ENCODE measurements around the gene DNM3. TPM values are rescaled to one million over a fixed set of nuclear protein-coding genes. Genes with fewer than 3 reads are reported as not detected.

The DNM3 gene
- total RNA-seq, 1 experiment from 2014 or later: 0.71 TPM

DNA sequence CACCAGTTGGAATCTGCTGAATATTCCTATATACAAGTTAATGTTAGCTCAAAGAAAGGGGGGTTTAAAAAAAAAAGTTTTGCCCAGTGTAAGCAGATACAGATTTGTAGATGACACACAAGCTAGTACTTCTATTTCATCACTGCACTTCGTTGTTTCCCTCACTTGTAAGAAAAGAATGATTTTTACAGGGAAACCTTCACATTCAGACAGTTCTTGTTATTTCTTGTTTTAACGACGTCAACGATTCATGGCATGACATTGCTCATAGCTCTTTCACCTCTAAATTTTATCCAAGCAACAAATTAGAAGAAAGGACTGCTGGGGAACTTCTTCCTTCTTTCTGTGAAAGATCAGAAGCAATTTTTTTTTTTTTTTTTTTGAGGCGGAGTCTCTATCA, 553.5 kb downstream of the DNM3 start:
- BruUV-seq (replicated peaks): no TSS peak
- DNase-seq (ENCODE audit: low spot score): no peak

GRCh38 chr1:172395576-172395975, 554.3 kb downstream of the DNM3 start:
- Histone ChIP-seq H3K36me3 (ENCODE audit: insufficient read depth, low read length, poor library complexity, severe bottlenecking) (no peaks in the 10 kb centered on the region), H3K9me3 (ENCODE audit: low read depth, low read length, poor library complexity, severe bottlenecking) (no peaks in the 10 kb centered on the region), H3K27ac (ENCODE audit: low read depth, low read length, poor library complexity, severe bottlenecking) (no peak overlapping the region), H3K27me3 (replicated peaks; ENCODE audit: insufficient read depth, low read depth, low read length, poor library complexity) (no peaks in the 10 kb centered on the region), H3K4me1 (ENCODE audit: insufficient read depth, low read length, poor library complexity, severe bottlenecking) (peaks cover 21% of the 10 kb centered on the region), H3K4me3 (ENCODE audit: low read depth, low read length, poor library complexity, severe bottlenecking) (no peak overlapping the region)
- ChIA-PET POLR2A (ENCODE audit: low non-redundant PET) (no interaction called here), CTCF (no interaction called here)
- TF ChIP-seq, protein P1, sequence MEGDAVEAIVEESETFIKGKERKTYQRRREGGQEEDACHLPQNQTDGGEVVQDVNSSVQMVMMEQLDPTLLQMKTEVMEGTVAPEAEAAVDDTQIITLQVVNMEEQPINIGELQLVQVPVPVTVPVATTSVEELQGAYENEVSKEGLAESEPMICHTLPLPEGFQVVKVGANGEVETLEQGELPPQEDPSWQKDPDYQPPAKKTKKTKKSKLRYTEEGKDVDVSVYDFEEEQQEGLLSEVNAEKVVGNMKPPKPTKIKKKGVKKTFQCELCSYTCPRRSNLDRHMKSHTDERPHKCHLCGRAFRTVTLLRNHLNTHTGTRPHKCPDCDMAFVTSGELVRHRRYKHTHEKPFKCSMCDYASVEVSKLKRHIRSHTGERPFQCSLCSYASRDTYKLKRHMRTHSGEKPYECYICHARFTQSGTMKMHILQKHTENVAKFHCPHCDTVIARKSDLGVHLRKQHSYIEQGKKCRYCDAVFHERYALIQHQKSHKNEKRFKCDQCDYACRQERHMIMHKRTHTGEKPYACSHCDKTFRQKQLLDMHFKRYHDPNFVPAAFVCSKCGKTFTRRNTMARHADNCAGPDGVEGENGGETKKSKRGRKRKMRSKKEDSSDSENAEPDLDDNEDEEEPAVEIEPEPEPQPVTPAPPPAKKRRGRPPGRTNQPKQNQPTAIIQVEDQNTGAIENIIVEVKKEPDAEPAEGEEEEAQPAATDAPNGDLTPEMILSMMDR (conservative IDR thresholded peaks at IDR 0.05; ENCODE audit: low read depth, low read length): no peak
- TF ChIP-seq EZH2 (IDR thresholded peaks at IDR 0.05; ENCODE audit: borderline replicate concordance, low read depth, low read length, poor library complexity, severe bottlenecking): no peak
- no TSS peak for BruUV-seq (replicated peaks)
- no peak for DNase-seq (ENCODE audit: low spot score)
- intact Hi-C loops (cut with micrococcal nuclease; ENCODE audit: unreplicated experiment): loop anchor here (5.0 kb wide), 1 partner anchor 38 kb away; no protein-coding TSS in a partner anchor

More for the DNA sequence above, 553.5 kb downstream of the DNM3 start:
- no peak for TF ChIP-seq EZH2 (IDR thresholded peaks at IDR 0.05; ENCODE audit: borderline replicate concordance, low read depth, low read length, poor library complexity, severe bottlenecking)
- TF ChIP-seq, protein P1 (conservative IDR thresholded peaks at IDR 0.05; ENCODE audit: low read depth, low read length): no peak
- no peaks in the 10 kb centered on the region for H3K36me3 ChIP-seq (ENCODE audit: insufficient read depth, low read length, poor library complexity, severe bottlenecking)
- peaks cover 21% of the 10 kb centered on the region for H3K4me1 ChIP-seq (ENCODE audit: insufficient read depth, low read length, poor library complexity, severe bottlenecking)
- CTCF ChIA-PET: no interaction called here
- no peak overlapping the region for H3K27ac ChIP-seq (ENCODE audit: low read depth, low read length, poor library complexity, severe bottlenecking)
- H3K27me3 ChIP-seq (replicated peaks; ENCODE audit: insufficient read depth, low read depth, low read length, poor library complexity): no peaks in the 10 kb centered on the region
- POLR2A ChIA-PET (ENCODE audit: low non-redundant PET): interaction anchor here (0.6 kb wide), 1 partner anchor 10 kb away, joined by 3 read pairs; no protein-coding TSS in a partner anchor
- H3K9me3 ChIP-seq (ENCODE audit: low read depth, low read length, poor library complexity, severe bottlenecking): no peaks in the 10 kb centered on the region
- no peak overlapping the region for H3K4me3 ChIP-seq (ENCODE audit: low read depth, low read length, poor library complexity, severe bottlenecking)
- intact Hi-C loops (cut with micrococcal nuclease; ENCODE audit: unreplicated experiment): loop anchor here (5.0 kb wide), 1 partner anchor 38 kb away; no protein-coding TSS in a partner anchor

DNA sequence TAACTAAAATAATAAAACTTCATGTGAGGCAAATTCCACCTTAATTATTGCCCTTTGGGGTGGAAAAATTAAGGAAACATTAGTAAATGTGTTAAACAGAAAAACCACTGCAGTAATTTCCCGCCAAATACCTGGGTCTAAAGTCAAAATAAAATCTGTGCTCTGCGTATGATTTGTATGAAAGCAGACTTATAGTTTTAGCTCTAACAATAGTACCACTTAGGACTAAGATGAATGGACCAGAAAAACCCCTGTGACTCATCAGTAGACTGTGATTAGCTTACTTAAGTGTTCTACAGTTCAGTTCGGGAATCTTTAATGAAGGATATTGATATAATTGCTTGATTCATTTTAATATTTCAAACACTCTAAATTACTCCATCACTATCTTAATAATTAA, 555.9 kb downstream of the DNM3 start:
- no peak overlapping the region for H3K27ac ChIP-seq (ENCODE audit: low read depth, low read length, poor library complexity, severe bottlenecking)
- no peaks in the 10 kb centered on the region for H3K36me3 ChIP-seq (ENCODE audit: insufficient read depth, low read length, poor library complexity, severe bottlenecking)
- DNase-seq (ENCODE audit: low spot score): peak; percentile 29
- H3K4me3 ChIP-seq (ENCODE audit: low read depth, low read length, poor library complexity, severe bottlenecking): no peak overlapping the region
- POLR2A ChIA-PET (ENCODE audit: low non-redundant PET): no interaction called here
- BruUV-seq (replicated peaks): no TSS peak
- no peaks in the 10 kb centered on the region for H3K9me3 ChIP-seq (ENCODE audit: low read depth, low read length, poor library complexity, severe bottlenecking)
- intact Hi-C loops (cut with micrococcal nuclease; ENCODE audit: unreplicated experiment): loop anchor here (5.0 kb wide), 1 partner anchor 40 kb away; no protein-coding TSS in a partner anchor
- CTCF ChIA-PET: no interaction called here
- no peaks in the 10 kb centered on the region for H3K27me3 ChIP-seq (replicated peaks; ENCODE audit: insufficient read depth, low read depth, low read length, poor library complexity)
- peaks cover 21% of the 10 kb centered on the region for H3K4me1 ChIP-seq (ENCODE audit: insufficient read depth, low read length, poor library complexity, severe bottlenecking)
- TF ChIP-seq, protein P1 (conservative IDR thresholded peaks at IDR 0.05; ENCODE audit: low read depth, low read length): no peak
- TF ChIP-seq EZH2 (IDR thresholded peaks at IDR 0.05; ENCODE audit: borderline replicate concordance, low read depth, low read length, poor library complexity, severe bottlenecking): no peak

Data from A673 (cell line).